ENCODE data around the gene NT5DC1. TPM values are rescaled to one million over a fixed set of nuclear protein-coding genes. Genes with fewer than 3 reads are reported as not detected.

Gene NT5DC1
- total and polyA plus RNA-seq, 10 donors = 7.4 to 47.5 (median 13.6) TPM

DNA sequence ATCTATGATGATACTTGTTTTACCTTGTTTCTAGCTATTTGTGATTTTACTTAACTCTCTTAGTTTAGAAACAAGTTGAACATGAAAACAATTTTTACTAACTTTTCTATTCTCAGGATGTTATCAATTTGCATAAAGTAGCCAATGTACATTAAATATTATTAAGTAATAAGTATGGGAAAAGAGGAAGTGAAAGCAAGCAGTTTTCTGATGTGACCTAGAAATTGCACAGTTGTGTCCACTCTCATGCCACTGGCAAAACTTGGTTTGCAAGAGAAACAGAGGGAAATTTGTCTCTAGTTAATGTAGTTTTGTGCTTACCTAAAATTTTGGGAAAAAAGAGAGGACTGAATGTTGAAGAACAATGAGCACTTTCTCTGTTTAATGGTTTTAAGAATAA, 198.3 kb downstream of the NT5DC1 start:
- intact Hi-C loops (cut with DNase I; ENCODE audit: low total_unique reads) = no loop called here
- TF ChIP-seq, protein P1, sequence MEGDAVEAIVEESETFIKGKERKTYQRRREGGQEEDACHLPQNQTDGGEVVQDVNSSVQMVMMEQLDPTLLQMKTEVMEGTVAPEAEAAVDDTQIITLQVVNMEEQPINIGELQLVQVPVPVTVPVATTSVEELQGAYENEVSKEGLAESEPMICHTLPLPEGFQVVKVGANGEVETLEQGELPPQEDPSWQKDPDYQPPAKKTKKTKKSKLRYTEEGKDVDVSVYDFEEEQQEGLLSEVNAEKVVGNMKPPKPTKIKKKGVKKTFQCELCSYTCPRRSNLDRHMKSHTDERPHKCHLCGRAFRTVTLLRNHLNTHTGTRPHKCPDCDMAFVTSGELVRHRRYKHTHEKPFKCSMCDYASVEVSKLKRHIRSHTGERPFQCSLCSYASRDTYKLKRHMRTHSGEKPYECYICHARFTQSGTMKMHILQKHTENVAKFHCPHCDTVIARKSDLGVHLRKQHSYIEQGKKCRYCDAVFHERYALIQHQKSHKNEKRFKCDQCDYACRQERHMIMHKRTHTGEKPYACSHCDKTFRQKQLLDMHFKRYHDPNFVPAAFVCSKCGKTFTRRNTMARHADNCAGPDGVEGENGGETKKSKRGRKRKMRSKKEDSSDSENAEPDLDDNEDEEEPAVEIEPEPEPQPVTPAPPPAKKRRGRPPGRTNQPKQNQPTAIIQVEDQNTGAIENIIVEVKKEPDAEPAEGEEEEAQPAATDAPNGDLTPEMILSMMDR (IDR thresholded peaks at IDR 0.05 in 8 of 11, conservative IDR thresholded peaks at IDR 0.05 in 3 of 11) = no peak
- TF ChIP-seq POLR2A (IDR thresholded peaks at IDR 0.05) = no peak
- TF ChIP-seq POLR2AphosphoS5 (IDR thresholded peaks at IDR 0.05) = no peak
- H3K36me3 ChIP-seq = no peaks in the 10 kb centered on the region

More for the DNA sequence above, 198.3 kb downstream of the NT5DC1 start:
- Histone ChIP-seq H3K27ac (no peak overlapping the region), H3K4me1 (peaks cover 0 to 16% (median 3%) of the 10 kb centered on the region in 6 donors), H3K4me3 (no peak overlapping the region), H3K27me3 (replicated peaks in 1 of 7) (no peaks in the 10 kb centered on the region), H3K9me3 (peaks cover 5 to 13% (median 10%) of the 10 kb centered on the region in 8 donors)
- DNase-seq = no peak

Other genes with a start within 250 kb of the NT5DC1 start
- 1 to 10 TPM in 4 of 7 donors, under 1 TPM in 3; 0.54 to 2.8 (median 1.1) TPM for gene FRK, start 40.0 kb upstream of the NT5DC1 start, total RNA-seq
- under 1 TPM; 0.20 to 0.26 (median 0.20) TPM for gene FRK, start 40.0 kb upstream of the NT5DC1 start, polyA plus RNA-seq
- 1 to 10 TPM in 5 of 7 donors, under 1 TPM in 1, not detected in 1; 0.77 to 3.4 (median 1.4) TPM for gene COL10A1, start 25.3 kb downstream of the NT5DC1 start, total RNA-seq
- under 1 TPM; 0.02 to 0.83 (median 0.04) TPM for gene COL10A1, start 25.3 kb downstream of the NT5DC1 start, polyA plus RNA-seq
- gene TSPYL4, start 153.2 kb downstream of the NT5DC1 start, total RNA-seq = 10 to 100 TPM; 11.2 to 19.0 (median 13.5) TPM
- 1 to 10 TPM; 7.2 to 7.8 (median 7.5) TPM for gene TSPYL4, start 153.2 kb downstream of the NT5DC1 start, polyA plus RNA-seq
- 10 to 100 TPM; 63.1 to 97.7 (median 73.4) TPM for gene TSPYL1, start 179.1 kb downstream of the NT5DC1 start, total RNA-seq
- gene TSPYL1, start 179.1 kb downstream of the NT5DC1 start, polyA plus RNA-seq = 10 to 100 TPM; 28.7 to 41.7 (median 29.2) TPM

Measured in spleen (tissue), 11 donors.